NCI-H2196 (cell line): ENCODE results near the gene PTPRM.

Experiments
- DNase-seq: peaks from one replicate; lab custom pipeline; 2025; ENCODE audit not compliant: unreplicated experiment; lab: John Stamatoyannopoulos, UW

The PTPRM gene

GRCh38 chr18:8208716-8209115 is 641.6 kb downstream of the PTPRM start:
- no peak for DNase-seq

GRCh38 chr18:8212896-8213780 is 646.0 kb downstream of the PTPRM start:
- DNase-seq, result no peak

- no peak for DNase-seq
These were observed 648.6 kb downstream of the PTPRM start for GRCh38 chr18:8215741-8216140.

- no peak for DNase-seq
These were observed 650.0 kb downstream of the PTPRM start for GRCh38 chr18:8217051-8217564.

- DNase-seq, result no peak
These were observed 651.1 kb downstream of the PTPRM start for GRCh38 chr18:8218197-8218596.

GRCh38 chr18:8221452-8221851 is 654.3 kb downstream of the PTPRM start:
- no peak for DNase-seq

GRCh38 chr18:8224576-8224975 is 657.5 kb downstream of the PTPRM start:
- no peak for DNase-seq

- DNase-seq, result no peak
These were observed 661.9 kb downstream of the PTPRM start for GRCh38 chr18:8229040-8229439.

- no peak for DNase-seq
These were observed 662.7 kb downstream of the PTPRM start for GRCh38 chr18:8229787-8230186.

- no peak for DNase-seq
These were observed 664.2 kb downstream of the PTPRM start for GRCh38 chr18:8231316-8231715.

- no peak for DNase-seq
These were observed 665.7 kb downstream of the PTPRM start for GRCh38 chr18:8232791-8233190.

GRCh38 chr18:8235894-8236293 is 668.8 kb downstream of the PTPRM start:
- no peak for DNase-seq

GRCh38 chr18:8238507-8238906 is 671.4 kb downstream of the PTPRM start:
- DNase-seq, result no peak

- no peak for DNase-seq
These were observed 674.6 kb downstream of the PTPRM start for GRCh38 chr18:8241731-8242130.

- no peak for DNase-seq
These were observed 675.1 kb downstream of the PTPRM start for GRCh38 chr18:8242151-8242696.

GRCh38 chr18:8247700-8248099 is 680.6 kb downstream of the PTPRM start:
- DNase-seq, result no peak

GRCh38 chr18:8248576-8248975 is 681.5 kb downstream of the PTPRM start:
- DNase-seq, result no peak

- DNase-seq, result no peak
These were observed 682.7 kb downstream of the PTPRM start for GRCh38 chr18:8249811-8250210.

- no peak for DNase-seq
These were observed 685.3 kb downstream of the PTPRM start for GRCh38 chr18:8252371-8252770.

GRCh38 chr18:8253944-8254343 is 686.8 kb downstream of the PTPRM start:
- no peak for DNase-seq

- DNase-seq, result no peak
These were observed 687.5 kb downstream of the PTPRM start for GRCh38 chr18:8254654-8255053.

GRCh38 chr18:8257851-8258434 is 690.8 kb downstream of the PTPRM start:
- DNase-seq, result no peak
